ENCODE measurements around the gene ATP9B. TPM values are rescaled to one million over a fixed set of nuclear protein-coding genes. Genes with fewer than 3 reads are reported as not detected.

Gene ATP9B
- total RNA-seq, 1 experiment from 2014 or later: 17.8 TPM

- Histone ChIP-seq H3K9me2 (ENCODE audit: insufficient read depth) (no peaks in the 10 kb centered on the region), H3K27ac (ENCODE audit: low read depth, low read length) (no peak overlapping the region), H3K4me3 (replicated peaks in 1 of 2; ENCODE audit: low read depth in 1 of 2, low read length in 2 of 2) (no peak overlapping the region), H3K4me2 (ENCODE audit: low read length) (no peak overlapping the region), H3K79me2 (ENCODE audit: insufficient read depth, low read length) (no peaks in the 10 kb centered on the region), H3K9me3 (ENCODE audit: control insufficient read depth in 1 of 2, insufficient read depth in 1 of 2, low read depth in 1 of 2, low read length in 2 of 2) (no peaks in the 10 kb centered on the region), H2AFZ (ENCODE audit: low read depth, low read length, poor library complexity, severe bottlenecking) (no peak overlapping the region), H3K4me1 (ENCODE audit: control insufficient read depth in 1 of 2, insufficient read depth in 2 of 2, low read length in 2 of 2) (no peaks in the 10 kb centered on the region), H3K9ac (ENCODE audit: low read length) (no peak overlapping the region), H4K20me1 (ENCODE audit: insufficient read depth) (no peaks in the 10 kb centered on the region), H3K27me3 (ENCODE audit: insufficient read depth, low read length) (no peaks in the 10 kb centered on the region), H3K36me3 (ENCODE audit: control insufficient read depth in 1 of 2, insufficient read depth in 2 of 2, low read length in 2 of 2) (no peaks in the 10 kb centered on the region)
- DNase-seq (ENCODE audit: low read depth, low spot score) (no peak), ATAC-seq (no peak)
- RAD21 ChIA-PET (ENCODE audit: low non-redundant PET in 1 of 2, low total read pairs in 2 of 2, uncharacterized antibody in 2 of 2, unreplicated experiment in 2 of 2): no interaction called here
- CTCF ChIA-PET: no interaction called here
- POLR2A ChIA-PET: no interaction called here
- no peak for TF ChIP-seq EZH2 (IDR thresholded peaks at IDR 0.05)
- TF ChIP-seq FOSL1 (IDR thresholded peaks at IDR 0.05; ENCODE audit: low read depth): no peak
- TF ChIP-seq SRF (IDR thresholded peaks at IDR 0.05; ENCODE audit: low read depth): no peak
- no peak for TF ChIP-seq MAX (IDR thresholded peaks at IDR 0.05)
- TF ChIP-seq, protein P1, sequence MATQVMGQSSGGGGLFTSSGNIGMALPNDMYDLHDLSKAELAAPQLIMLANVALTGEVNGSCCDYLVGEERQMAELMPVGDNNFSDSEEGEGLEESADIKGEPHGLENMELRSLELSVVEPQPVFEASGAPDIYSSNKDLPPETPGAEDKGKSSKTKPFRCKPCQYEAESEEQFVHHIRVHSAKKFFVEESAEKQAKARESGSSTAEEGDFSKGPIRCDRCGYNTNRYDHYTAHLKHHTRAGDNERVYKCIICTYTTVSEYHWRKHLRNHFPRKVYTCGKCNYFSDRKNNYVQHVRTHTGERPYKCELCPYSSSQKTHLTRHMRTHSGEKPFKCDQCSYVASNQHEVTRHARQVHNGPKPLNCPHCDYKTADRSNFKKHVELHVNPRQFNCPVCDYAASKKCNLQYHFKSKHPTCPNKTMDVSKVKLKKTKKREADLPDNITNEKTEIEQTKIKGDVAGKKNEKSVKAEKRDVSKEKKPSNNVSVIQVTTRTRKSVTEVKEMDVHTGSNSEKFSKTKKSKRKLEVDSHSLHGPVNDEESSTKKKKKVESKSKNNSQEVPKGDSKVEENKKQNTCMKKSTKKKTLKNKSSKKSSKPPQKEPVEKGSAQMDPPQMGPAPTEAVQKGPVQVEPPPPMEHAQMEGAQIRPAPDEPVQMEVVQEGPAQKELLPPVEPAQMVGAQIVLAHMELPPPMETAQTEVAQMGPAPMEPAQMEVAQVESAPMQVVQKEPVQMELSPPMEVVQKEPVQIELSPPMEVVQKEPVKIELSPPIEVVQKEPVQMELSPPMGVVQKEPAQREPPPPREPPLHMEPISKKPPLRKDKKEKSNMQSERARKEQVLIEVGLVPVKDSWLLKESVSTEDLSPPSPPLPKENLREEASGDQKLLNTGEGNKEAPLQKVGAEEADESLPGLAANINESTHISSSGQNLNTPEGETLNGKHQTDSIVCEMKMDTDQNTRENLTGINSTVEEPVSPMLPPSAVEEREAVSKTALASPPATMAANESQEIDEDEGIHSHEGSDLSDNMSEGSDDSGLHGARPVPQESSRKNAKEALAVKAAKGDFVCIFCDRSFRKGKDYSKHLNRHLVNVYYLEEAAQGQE (IDR thresholded peaks at IDR 0.05; ENCODE audit: low read depth): no peak
- no peak for TF ChIP-seq ELF1 (IDR thresholded peaks at IDR 0.05; ENCODE audit: borderline replicate concordance, low read depth)
- no peak for TF ChIP-seq SIN3A (IDR thresholded peaks at IDR 0.05; ENCODE audit: low read depth)
- no peak for TF ChIP-seq JUND (IDR thresholded peaks at IDR 0.05)
- TF ChIP-seq RAD21 (IDR thresholded peaks at IDR 0.05; ENCODE audit: low read depth): no peak
- TF ChIP-seq YY1 (IDR thresholded peaks at IDR 0.05; ENCODE audit: extremely low read depth, insufficient replicate concordance, low read depth, low read length): no peak
- no peak for TF ChIP-seq EZH2phosphoT487 (IDR thresholded peaks at IDR 0.05; ENCODE audit: borderline replicate concordance)
- TF ChIP-seq ZNF274 (IDR thresholded peaks at IDR 0.05; ENCODE audit: low read depth, low read length): no peak
- no peak for TF ChIP-seq CEBPB (IDR thresholded peaks at IDR 0.05; ENCODE audit: low read depth)
- TF ChIP-seq POLR2A (IDR thresholded peaks at IDR 0.05; ENCODE audit: borderline replicate concordance, extremely low read depth, insufficient read depth, insufficient read length): no peak
- TF ChIP-seq ATF3 (IDR thresholded peaks at IDR 0.05): no peak
- BruUV-seq (replicated peaks): no TSS peak
- intact Hi-C loops (cut with micrococcal nuclease): no loop called here
Measured at GRCh38 chr18:79337184-79337583, 268.0 kb downstream of the ATP9B start.

Data from HCT116 (cell line).